Loucy (cell line): ENCODE results near the gene CRELD1.

Experiments used
- H2AFZ ChIP-seq: fragments of 200-600 bp; sonication (generic); 2 replicates; pipeline ENCODE4 v1.6.0; 2016; ENCODE audit warnings: antibody characterized with exemption, mild to moderate bottlenecking, low read length, moderate library complexity
- H3F3A ChIP-seq: fragments of 200-600 bp; 2 replicates; pipeline ENCODE4 v1.6.0; 2016; ENCODE audit warnings: antibody characterized with exemption, low read depth, mild to moderate bottlenecking
- H3K27me3 ChIP-seq: fragments of 200-600 bp; sonication (generic); 2 replicates; pipeline ENCODE4 v1.6.1; 2014; ENCODE audit warnings: low read length, mild to moderate bottlenecking; ENCODE audit not compliant: insufficient read depth, poor library complexity, severe bottlenecking
- H3K36me3 ChIP-seq: fragments of 200-600 bp; sonication (generic); 2 replicates; pipeline ENCODE4 v1.6.1; 2016; ENCODE audit warnings: low read length; ENCODE audit not compliant: insufficient read depth
- H3K4me1 ChIP-seq: fragments of 200-600 bp; sonication (generic); 2 replicates; pipeline ENCODE4 v1.5.1; 2014; ENCODE audit warnings: low read length, mild to moderate bottlenecking; ENCODE audit not compliant: insufficient read depth, poor library complexity, severe bottlenecking
- H3K4me2 ChIP-seq: fragments of 200-600 bp; sonication (generic); 2 replicates; pipeline ENCODE4 v1.6.0; 2014; ENCODE audit warnings: antibody characterized with exemption, low read length, low read depth, mild to moderate bottlenecking; ENCODE audit not compliant: poor library complexity, severe bottlenecking
- H3K4me3 ChIP-seq: fragments of 200-600 bp; sonication (generic); 2 replicates; pipeline ENCODE4 v1.5.1; 2014; ENCODE audit warnings: low read length, mild to moderate bottlenecking, mixed read lengths; ENCODE audit not compliant: poor library complexity, severe bottlenecking
- H3K79me2 ChIP-seq: fragments of 200-600 bp; sonication (generic); 2 replicates; pipeline ENCODE4 v1.6.1; 2014; ENCODE audit warnings: low read length; ENCODE audit not compliant: insufficient read depth
- H3K9ac ChIP-seq: fragments of 200-600 bp; sonication (generic); 2 replicates; pipeline ENCODE4 v1.6.0; 2014; ENCODE audit warnings: mild to moderate bottlenecking, low read depth, low read length, moderate library complexity; ENCODE audit not compliant: poor library complexity, severe bottlenecking
- H3K9me2 ChIP-seq: fragments of 200-600 bp; sonication (generic); replicated peaks from 2 replicates; pipeline ENCODE4 v1.6.1; 2016; ENCODE audit warnings: low read depth, low read length, mixed read lengths
- H3K9me3 ChIP-seq: fragments of 200-600 bp; sonication (generic); 2 replicates; pipeline ENCODE4 v1.6.1; 2014; ENCODE audit warnings: mild to moderate bottlenecking, antibody characterized with exemption, low read length, low read depth; ENCODE audit not compliant: insufficient read depth
- H4K20me1 ChIP-seq: fragments of 200-600 bp; sonication (generic); 2 replicates; pipeline ENCODE4 v1.6.0; 2014; ENCODE audit warnings: antibody characterized with exemption, low read length, mild to moderate bottlenecking; ENCODE audit not compliant: insufficient read depth, poor library complexity, severe bottlenecking
- CTCF ChIP-seq: fragments of 200-600 bp; sonication (generic); conservative IDR thresholded peaks from 2 replicates; pipeline ENCODE4 v1.5.1; 2014; ENCODE audit warnings: mild to moderate bottlenecking, antibody characterized with exemption, low read length
- EZH2phosphoT487 ChIP-seq: fragments of 200-600 bp; IDR thresholded peaks from 2 replicates; pipeline ENCODE4 v1.6.1; 2018; ENCODE audit warnings: antibody characterized with exemption, mild to moderate bottlenecking, moderate library complexity, borderline replicate concordance

CRELD1 gene

GRCh38 chr3:9932843-9933560 is 632 bp upstream of the CRELD1 start:
- Histone ChIP-seq H2AFZ (peak overlapping the region; percentile 89), H3K36me3 (peaks cover 7% of the 10 kb centered on the region; the same call in 1 of the 2 replicates), H4K20me1 (peaks cover 7% of the 10 kb centered on the region), H3K79me2 (peaks cover 30% of the 10 kb centered on the region), H3K4me1 (peaks cover 23% of the 10 kb centered on the region), H3K9me3 (no peaks in the 10 kb centered on the region), H3K9me2 (no peaks in the 10 kb centered on the region), H3K4me2 (peak overlapping the region; percentile 98), H3K9ac (peak overlapping the region; percentile 83), H3K27me3 (no peaks in the 10 kb centered on the region), H3K4me3 (peak overlapping the region; percentile 81), H3F3A (no peaks in the 10 kb centered on the region)
- no peak for TF ChIP-seq EZH2phosphoT487
- TF ChIP-seq CTCF: peak; percentile 75

- H3K4me3 ChIP-seq: peak overlapping the region; percentile 81
- peaks cover 7% of the 10 kb centered on the region for H4K20me1 ChIP-seq
- H3K36me3 ChIP-seq: peaks cover 8% of the 10 kb centered on the region; the same call in 1 of the 2 replicates
- H3K9ac ChIP-seq: peak overlapping the region; percentile 83
- H3K79me2 ChIP-seq: peaks cover 32% of the 10 kb centered on the region
- peak overlapping the region; percentile 98 for H3K4me2 ChIP-seq
- H3F3A ChIP-seq: no peaks in the 10 kb centered on the region
- no peaks in the 10 kb centered on the region for H3K9me2 ChIP-seq
- no peaks in the 10 kb centered on the region for H3K9me3 ChIP-seq
- no peak for TF ChIP-seq EZH2phosphoT487
- TF ChIP-seq CTCF: peak; percentile 47
- no peaks in the 10 kb centered on the region for H3K27me3 ChIP-seq
- peak overlapping the region; percentile 89 for H2AFZ ChIP-seq
- H3K4me1 ChIP-seq: peaks cover 23% of the 10 kb centered on the region
Observed at GRCh38 chr3:9934235-9934621, 594 bp downstream of the CRELD1 start.

- H3F3A ChIP-seq: no peaks in the 10 kb centered on the region
- peak overlapping the region; percentile 98 for H3K4me2 ChIP-seq
- no peaks in the 10 kb centered on the region for H3K27me3 ChIP-seq
- H3K79me2 ChIP-seq: peaks cover 32% of the 10 kb centered on the region
- no peak overlapping the region for H2AFZ ChIP-seq
- peaks cover 8% of the 10 kb centered on the region; the same call in 1 of the 2 replicates for H3K36me3 ChIP-seq
- peaks cover 23% of the 10 kb centered on the region for H3K4me1 ChIP-seq
- H3K4me3 ChIP-seq: peak overlapping the region; percentile 81
- no peaks in the 10 kb centered on the region for H3K9me2 ChIP-seq
- peaks cover 7% of the 10 kb centered on the region for H4K20me1 ChIP-seq
- H3K9me3 ChIP-seq: no peaks in the 10 kb centered on the region
- H3K9ac ChIP-seq: peak overlapping the region; percentile 83
- no peak for TF ChIP-seq CTCF
- no peak for TF ChIP-seq EZH2phosphoT487
Observed at GRCh38 chr3:9934993-9935392, 1.4 kb downstream of the CRELD1 start.
